22Rv1 (cell line): ENCODE data around the gene STK33.

Experiments
- ZFX ChIP-seq: fragments of 450-650 bp; IDR thresholded peaks from 2 replicates; pipeline ENCODE4 v1.6.1; 2017; ENCODE audit warnings: antibody characterized with exemption, borderline replicate concordance
- TF ChIP-seq, protein P1 (sequence below): fragments of 450-650 bp; IDR thresholded peaks from 2 replicates; pipeline ENCODE4 v1.5.1; 2017; ENCODE audit warnings: mild to moderate bottlenecking

DNA sequence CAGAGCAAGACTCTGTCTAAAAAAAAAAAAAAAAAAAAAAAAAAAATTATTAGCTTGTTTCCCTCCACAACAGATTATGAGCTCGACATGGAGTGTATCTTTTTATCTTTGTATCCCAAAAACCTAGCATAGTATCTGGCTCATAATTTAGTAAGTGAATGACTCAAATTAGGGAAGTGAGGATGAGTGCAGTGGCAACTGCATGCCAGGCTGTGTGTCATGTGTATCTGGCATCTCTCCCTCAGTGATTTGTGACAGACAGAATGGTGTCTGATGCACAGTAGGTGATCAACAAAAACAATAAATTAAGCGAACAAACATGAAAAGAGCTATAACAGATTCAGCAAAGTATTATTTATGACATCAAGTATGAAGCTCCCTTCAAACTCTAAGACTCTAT is 7.2 kb downstream of the STK33 start:
- TF ChIP-seq, protein P1, sequence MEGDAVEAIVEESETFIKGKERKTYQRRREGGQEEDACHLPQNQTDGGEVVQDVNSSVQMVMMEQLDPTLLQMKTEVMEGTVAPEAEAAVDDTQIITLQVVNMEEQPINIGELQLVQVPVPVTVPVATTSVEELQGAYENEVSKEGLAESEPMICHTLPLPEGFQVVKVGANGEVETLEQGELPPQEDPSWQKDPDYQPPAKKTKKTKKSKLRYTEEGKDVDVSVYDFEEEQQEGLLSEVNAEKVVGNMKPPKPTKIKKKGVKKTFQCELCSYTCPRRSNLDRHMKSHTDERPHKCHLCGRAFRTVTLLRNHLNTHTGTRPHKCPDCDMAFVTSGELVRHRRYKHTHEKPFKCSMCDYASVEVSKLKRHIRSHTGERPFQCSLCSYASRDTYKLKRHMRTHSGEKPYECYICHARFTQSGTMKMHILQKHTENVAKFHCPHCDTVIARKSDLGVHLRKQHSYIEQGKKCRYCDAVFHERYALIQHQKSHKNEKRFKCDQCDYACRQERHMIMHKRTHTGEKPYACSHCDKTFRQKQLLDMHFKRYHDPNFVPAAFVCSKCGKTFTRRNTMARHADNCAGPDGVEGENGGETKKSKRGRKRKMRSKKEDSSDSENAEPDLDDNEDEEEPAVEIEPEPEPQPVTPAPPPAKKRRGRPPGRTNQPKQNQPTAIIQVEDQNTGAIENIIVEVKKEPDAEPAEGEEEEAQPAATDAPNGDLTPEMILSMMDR = no peak
- TF ChIP-seq ZFX = no peak
